Upper lobe of right lung (tissue), 1 donor: ENCODE results near the gene BCL7B. TPM values are rescaled to one million over a fixed set of nuclear protein-coding genes. Genes with fewer than 3 reads are reported as not detected.

Experiments used
- ATAC-seq: fragments of 200-7000 bp; cut with Tn5 transposase; one replicate; pipeline ENCODE4 v1.9.1; 2020; ENCODE audit warnings: mild to moderate bottlenecking, moderate library complexity
- DNase-seq: peaks from one replicate; pipeline ENCODE4 v3.0.0-alpha.2; 2020
- H3K27ac ChIP-seq: fragments of 200-600 bp; one replicate; pipeline ENCODE4 v1.8.0; 2022
- H3K27me3 ChIP-seq: fragments of 200-600 bp; one replicate; pipeline ENCODE4 v1.8.0; 2022; ENCODE audit warnings: mild to moderate bottlenecking
- H3K36me3 ChIP-seq: fragments of 200-600 bp; one replicate; pipeline ENCODE4 v1.8.0; 2022
- H3K4me1 ChIP-seq: fragments of 200-600 bp; one replicate; pipeline ENCODE4 v1.8.0; 2022
- H3K4me3 ChIP-seq: fragments of 200-600 bp; one replicate; pipeline ENCODE4 v1.8.0; 2022; ENCODE audit warnings: mild to moderate bottlenecking
- H3K9me3 ChIP-seq: fragments of 200-600 bp; one replicate; pipeline ENCODE4 v1.8.0; 2022
- CTCF ChIP-seq: fragments of 200-600 bp; IDR thresholded peaks from one replicate; pipeline ENCODE4 v1.8.0; 2022; ENCODE audit warnings: antibody characterized with exemption
- intact Hi-C: fragments of 100-400 bp; cut with DNase I; formaldehyde crosslinking; loops from one replicate; pipeline ENCODE4 v1.11.0; 2022
- total RNA-seq: library from RNA; stranded (reverse); fragmentation: NEBNext Ultra II Directional; extraction: Animal tissue kit (Norgen Biotek cat#: 25700); gene quantifications from one replicate; pipeline ENCODE4 v1.2.1, GENCODE V29; 2021
- donor health status: DM: no; HTN: yes; CAD: no; lungs with severe emphysema.

BCL7B gene
- total RNA-seq, 1 donor from 2014 or later = 71.8 TPM

DNA sequence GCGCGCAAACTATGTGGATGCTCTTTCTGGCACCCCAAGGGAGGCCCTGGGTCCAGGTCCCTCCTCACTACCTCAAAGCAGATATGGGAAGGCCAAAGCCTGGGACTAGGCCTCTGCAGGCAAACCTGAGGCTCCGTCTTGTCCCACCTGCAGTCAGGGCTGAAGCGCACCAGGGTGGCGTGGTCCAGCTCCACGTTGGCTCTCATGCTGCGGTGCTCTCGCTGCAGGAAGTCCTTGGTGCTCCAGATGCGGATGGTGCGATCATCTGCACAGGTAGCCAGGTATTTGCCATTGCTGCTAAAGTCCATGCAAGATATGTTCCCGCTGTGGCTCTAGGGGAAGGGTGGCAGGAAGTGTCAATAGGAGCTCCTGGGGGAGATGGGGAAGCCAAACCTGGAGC is 16.3 kb upstream of the BCL7B start:
- intact Hi-C loops = no loop called here
- Histone ChIP-seq H3K36me3 (peaks cover 64% of the 10 kb centered on the region), H3K4me1 (peaks cover 14% of the 10 kb centered on the region), H3K4me3 (no peak overlapping the region), H3K27me3 (no peaks in the 10 kb centered on the region), H3K27ac (no peak overlapping the region), H3K9me3 (no peaks in the 10 kb centered on the region)
- DNase-seq = no peak
- TF ChIP-seq CTCF = no peak
- ATAC-seq = no peak

DNA sequence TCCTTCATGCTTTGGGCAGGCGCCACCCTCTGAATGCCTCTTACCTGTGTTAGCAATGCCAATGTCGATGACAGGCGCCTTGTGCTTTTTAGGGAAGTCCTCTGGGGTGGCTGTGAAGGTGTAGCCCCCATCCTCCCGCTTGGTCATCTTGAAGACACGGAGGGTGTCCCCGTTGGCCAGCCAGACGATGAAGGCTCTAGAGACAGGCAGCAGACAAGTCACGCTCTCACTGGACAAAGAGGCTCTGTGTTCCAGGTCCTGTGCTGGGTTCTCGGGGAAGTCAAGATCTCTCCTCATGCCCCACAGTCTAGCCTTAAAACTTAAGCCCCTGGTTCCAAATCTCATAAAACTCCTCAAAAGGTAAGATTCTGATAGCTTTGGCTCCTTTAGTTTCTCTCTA is 15.8 kb upstream of the BCL7B start:
- no peak overlapping the region for H3K4me3 ChIP-seq
- DNase-seq = no peak
- no peak overlapping the region for H3K27ac ChIP-seq
- H3K4me1 ChIP-seq = peaks cover 14% of the 10 kb centered on the region
- no peaks in the 10 kb centered on the region for H3K27me3 ChIP-seq
- H3K36me3 ChIP-seq = peaks cover 64% of the 10 kb centered on the region
- TF ChIP-seq CTCF = no peak
- ATAC-seq = no peak
- no peaks in the 10 kb centered on the region for H3K9me3 ChIP-seq
- intact Hi-C loops = no loop called here

DNA sequence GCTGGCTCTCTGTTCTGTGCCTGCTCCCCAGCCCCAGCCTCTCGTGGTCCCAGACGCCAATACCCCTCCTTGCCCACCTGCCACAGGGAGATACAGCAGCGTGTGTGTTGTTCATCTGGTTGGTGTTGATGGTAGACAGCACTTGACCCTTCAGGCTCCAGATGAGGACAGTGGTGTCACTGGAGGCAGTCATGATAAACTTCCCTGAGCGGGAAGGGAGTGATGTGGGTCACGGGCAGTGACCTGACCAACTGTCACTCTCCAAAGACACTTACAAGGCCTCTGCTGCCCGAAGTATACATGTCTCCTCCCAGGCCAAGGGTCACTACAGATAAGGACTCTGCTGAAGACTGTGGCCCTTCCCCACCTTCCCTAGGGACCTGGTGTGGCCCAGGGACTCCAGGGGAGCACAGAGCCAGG is 15.3 kb upstream of the BCL7B start:
- Histone ChIP-seq H3K36me3 (peaks cover 64% of the 10 kb centered on the region), H3K27me3 (no peaks in the 10 kb centered on the region), H3K9me3 (no peaks in the 10 kb centered on the region), H3K4me3 (no peak overlapping the region), H3K4me1 (peaks cover 14% of the 10 kb centered on the region), H3K27ac (no peak overlapping the region)
- no peak for DNase-seq
- intact Hi-C loops = no loop called here
- ATAC-seq = no peak
- no peak for TF ChIP-seq CTCF

- Histone ChIP-seq H3K27ac (no peak overlapping the region), H3K36me3 (peaks cover 63% of the 10 kb centered on the region), H3K4me1 (peaks cover under 1% of the 10 kb centered on the region), H3K4me3 (no peak overlapping the region), H3K27me3 (no peaks in the 10 kb centered on the region), H3K9me3 (no peaks in the 10 kb centered on the region)
- TF ChIP-seq CTCF = no peak
- DNase-seq (no peak), ATAC-seq (no peak)
- intact Hi-C loops = no loop called here
Measured at GRCh38 chr7:73570977-73571376, 13.5 kb upstream of the BCL7B start.

- intact Hi-C loops = no loop called here
- no peaks in the 10 kb centered on the region for H3K27me3 ChIP-seq
- H3K9me3 ChIP-seq = no peaks in the 10 kb centered on the region
- peaks cover 59% of the 10 kb centered on the region for H3K36me3 ChIP-seq
- H3K4me3 ChIP-seq = no peak overlapping the region
- no peak for TF ChIP-seq CTCF
- ATAC-seq (no peak), DNase-seq (no peak)
- H3K4me1 ChIP-seq = peaks cover 5% of the 10 kb centered on the region
- H3K27ac ChIP-seq = no peak overlapping the region
Measured at GRCh38 chr7:73570521-73570920, 13.0 kb upstream of the BCL7B start.

- peaks cover 49% of the 10 kb centered on the region for H3K36me3 ChIP-seq
- no peaks in the 10 kb centered on the region for H3K27me3 ChIP-seq
- H3K4me1 ChIP-seq = peaks cover 6% of the 10 kb centered on the region
- no peak overlapping the region for H3K27ac ChIP-seq
- TF ChIP-seq CTCF = no peak
- no peaks in the 10 kb centered on the region for H3K9me3 ChIP-seq
- no peak for ATAC-seq
- DNase-seq = no peak
- intact Hi-C loops = no loop called here
- H3K4me3 ChIP-seq = no peak overlapping the region
Measured at GRCh38 chr7:73569042-73569608, 11.6 kb upstream of the BCL7B start.
